Hematopoietic multipotent progenitor cell treated with erythropoietin and hydrocortisone succinate and interleukin-3 and kit ligand, for 17 days (in vitro differentiated cells): ENCODE measurements around the gene MPG.
"Not testable (repeated sequence)": the region's sequence is repeated elsewhere in the genome, so short reads cannot be mapped to it uniquely, and the experiment has no call there.

ENCODE experiments used
- DNase-seq: peaks from one replicate; pipeline ENCODE4 v3.0.0-alpha.2; 2015; ENCODE audit warnings: low spot score

Gene MPG, protein sequence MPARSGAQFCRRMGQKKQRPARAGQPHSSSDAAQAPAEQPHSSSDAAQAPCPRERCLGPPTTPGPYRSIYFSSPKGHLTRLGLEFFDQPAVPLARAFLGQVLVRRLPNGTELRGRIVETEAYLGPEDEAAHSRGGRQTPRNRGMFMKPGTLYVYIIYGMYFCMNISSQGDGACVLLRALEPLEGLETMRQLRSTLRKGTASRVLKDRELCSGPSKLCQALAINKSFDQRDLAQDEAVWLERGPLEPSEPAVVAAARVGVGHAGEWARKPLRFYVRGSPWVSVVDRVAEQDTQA

DNA sequence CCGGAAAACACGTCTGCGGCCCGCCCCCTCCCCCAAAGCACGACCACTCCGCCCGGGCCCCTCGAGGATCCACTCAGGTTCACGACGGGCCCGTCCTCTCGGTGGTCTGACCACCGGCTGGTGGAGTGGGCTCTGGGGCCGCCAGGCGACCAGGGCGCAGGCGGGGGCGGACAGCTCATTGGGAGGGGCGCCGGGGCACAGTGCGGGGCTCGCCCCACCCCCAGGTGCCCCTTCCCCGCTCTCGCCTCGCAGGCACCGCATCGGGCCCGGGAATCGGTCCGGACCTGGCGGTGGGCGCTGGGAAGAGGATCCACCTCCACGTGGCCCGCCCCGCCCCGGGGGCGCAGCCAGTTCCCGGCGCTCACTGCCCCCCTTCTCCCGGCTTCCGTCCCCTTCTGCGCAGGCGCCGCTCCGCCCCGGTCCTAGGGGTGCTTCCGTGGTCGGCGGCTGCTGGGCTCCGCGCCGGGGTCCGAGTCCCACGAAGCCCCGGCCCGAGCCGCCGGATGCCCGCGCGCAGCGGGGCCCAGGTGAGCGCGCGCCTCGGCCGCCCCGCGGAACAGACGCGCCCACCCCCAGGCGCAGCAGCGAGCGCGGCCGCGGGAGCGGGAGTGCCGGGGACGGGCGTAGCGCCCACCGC is at the start of gene MPG:
TSS of gene MPG (plus strand) at position 419 of the 637 bp plus-strand sequence. CDS start at position 504, 85 bp downstream.
- peak; percentile 54 for DNase-seq

DNA sequence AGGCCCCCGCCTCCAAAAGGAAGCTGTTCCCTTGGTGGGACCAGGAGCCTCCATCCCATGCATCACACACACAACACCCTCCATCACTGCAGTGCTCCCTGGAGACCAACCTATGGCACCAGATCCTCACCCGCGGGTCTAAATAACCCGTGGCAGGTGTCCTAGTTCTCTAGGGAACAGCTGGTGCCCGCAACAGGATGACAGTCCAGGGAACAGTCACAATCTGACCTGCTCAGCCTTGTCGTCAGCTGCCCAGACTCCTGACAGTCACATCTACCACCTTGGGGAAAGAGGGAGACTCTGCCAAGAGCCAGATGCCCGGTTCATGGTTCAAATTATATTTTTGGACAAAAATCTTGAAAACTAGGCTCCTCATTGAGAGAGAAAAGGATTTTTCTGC is 47.4 kb upstream of the MPG start:
- not testable (repeated sequence) for DNase-seq

DNA sequence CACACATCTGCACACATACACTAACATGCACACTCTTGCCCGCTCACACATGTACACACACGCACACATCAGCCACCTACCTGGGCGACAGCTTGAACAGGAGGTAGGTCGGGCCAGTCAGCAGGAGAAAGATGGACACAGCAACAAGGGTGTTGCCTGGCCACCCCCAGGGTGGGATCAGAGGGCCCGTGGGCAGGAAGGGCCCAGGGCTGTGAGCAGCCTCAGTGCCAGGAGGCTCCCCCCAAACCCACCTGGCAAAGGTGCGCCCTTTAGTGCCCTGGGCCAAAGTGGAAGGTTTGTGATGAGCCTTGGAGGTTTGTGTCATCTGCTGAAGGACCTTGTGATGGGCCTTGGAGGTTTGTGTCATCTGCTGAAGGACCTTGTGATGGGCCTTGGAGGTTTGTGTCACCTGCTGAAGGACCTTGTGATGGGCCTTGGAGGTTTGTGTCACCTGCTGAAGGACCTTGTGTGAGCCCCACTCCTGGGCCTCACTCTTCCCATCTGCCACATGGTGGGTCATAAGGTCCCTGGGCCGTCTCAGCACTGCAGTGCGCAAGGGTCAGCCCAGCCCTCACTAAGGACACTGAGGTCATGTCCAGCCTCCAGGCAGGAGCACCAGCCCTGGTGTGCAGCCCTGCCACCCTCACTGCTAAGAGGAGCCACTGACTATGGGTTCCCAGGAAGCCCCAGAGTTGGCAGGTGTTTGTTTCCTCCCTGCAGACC is 44.7 kb upstream of the MPG start:
- DNase-seq: not testable (repeated sequence)

DNA sequence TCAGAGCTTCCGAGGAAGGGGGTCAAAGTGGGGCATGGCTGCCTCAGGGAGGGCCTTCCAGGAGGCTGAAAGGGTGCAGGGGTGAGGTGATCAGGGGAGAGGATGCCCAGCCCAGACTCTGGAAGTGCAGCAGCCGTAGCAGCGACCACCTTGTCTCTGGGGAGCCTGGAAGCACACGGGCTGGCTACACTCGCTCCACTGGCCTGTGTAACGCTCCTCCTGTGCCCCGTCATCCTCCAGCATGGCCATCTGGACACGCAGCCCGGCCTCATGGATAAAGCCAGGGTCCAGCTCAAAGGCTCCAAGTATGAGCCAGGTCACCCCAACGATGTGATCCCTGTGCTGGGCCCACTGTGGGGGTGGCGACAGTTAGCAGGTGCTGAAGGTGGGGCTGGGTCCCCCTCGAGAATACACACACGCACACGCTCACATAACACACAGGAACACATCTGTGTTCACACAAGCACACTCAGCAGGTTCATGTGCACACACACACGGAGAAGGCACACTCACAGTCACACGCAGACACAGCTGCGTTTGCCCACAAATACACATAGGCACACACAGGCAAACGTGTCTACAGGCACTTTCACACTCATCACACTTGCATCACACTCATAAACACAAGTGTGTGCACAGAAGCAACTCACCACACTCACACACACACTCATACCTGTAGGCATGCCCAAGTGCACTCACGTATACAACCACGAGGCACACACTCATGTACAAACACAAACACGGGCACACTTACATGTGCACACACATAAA is 44.0 kb upstream of the MPG start:
- DNase-seq: no peak

- no peak for DNase-seq
Observed at GRCh38 chr16:34648-34987, 43.4 kb upstream of the MPG start.

- no peak for DNase-seq
Observed at GRCh38 chr16:35011-35677, 42.9 kb upstream of the MPG start.

- no peak for DNase-seq
Observed at GRCh38 chr16:35678-36305, 42.2 kb upstream of the MPG start.

DNA sequence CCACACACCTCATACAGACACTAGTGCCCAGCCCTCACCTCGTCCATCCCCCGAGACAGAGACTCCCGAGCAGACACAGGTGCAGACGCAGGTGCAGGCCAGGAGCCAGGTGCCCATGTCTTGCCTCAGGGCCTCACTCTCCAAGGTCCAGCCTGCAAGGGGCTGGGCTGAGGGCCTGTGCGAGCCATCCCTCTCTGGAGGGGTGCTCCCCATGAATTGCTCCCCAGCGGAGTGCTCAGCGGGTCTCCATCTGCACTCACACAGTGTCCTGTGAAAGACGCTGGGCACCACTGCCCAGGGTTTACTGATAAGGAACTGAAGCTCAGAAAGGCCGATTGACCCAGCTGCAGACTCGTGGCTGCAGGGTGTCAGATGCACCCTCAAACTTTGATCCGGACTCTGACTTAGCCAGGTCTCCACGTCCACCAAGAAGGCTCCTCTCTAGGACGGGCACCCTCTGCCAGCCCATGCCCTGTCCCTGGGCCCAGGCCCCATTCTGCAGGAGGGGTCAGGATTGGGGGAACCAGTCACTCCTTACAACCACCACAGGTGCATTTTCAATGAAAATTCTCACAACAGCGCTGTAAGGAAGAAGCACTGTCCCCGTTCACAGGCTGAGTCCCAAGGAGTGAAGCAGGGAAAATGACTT is 41.6 kb upstream of the MPG start:
- DNase-seq: no peak

DNA sequence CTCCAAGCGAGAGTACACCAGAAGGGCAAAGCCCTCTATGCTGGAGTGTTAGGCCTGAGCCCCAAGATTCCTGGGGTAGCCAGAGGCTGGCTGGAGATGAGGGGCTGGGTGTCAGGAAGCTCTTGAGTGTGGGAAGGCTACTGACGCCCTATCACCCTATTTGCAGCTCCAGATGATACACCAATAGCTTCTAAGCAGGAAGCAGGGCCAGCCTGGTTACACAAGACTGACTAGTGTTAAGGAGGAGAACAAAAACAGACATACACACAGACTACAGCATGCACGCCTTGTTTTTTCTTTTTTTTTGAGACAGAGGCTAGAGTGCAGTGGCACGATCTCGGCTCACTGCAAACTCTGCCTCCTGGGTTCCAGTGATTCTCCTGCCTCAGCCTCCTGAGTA is 40.5 kb upstream of the MPG start:
- DNase-seq: no peak

GRCh38 chr16:38206-38605 is 39.8 kb upstream of the MPG start:
- not testable (repeated sequence) for DNase-seq

GRCh38 chr16:38941-39892 is 38.8 kb upstream of the MPG start:
- no peak for DNase-seq

GRCh38 chr16:41439-42068 is 36.5 kb upstream of the MPG start:
- DNase-seq: no peak

DNA sequence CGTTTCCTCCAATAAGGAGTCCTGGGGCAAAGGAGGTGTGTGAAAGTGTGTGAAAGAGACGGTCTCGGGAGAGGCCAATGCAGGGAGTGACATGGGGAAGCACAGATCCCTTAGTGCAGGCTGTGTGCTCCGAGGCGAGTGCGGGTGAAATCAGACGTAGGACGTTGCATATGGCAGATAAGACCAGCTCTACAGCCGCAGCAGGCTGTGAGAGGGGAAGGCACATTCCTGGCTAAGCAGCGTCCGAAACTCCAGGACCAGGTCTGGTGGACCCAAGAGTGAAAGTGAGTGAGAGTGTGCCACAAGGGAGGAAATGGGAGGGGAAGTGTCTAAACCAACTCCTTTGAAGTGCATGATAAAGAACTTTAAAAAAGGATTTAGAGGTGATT is 36.0 kb upstream of the MPG start:
- DNase-seq: no peak

GRCh38 chr16:42691-43090 is 35.3 kb upstream of the MPG start:
- DNase-seq: no peak

DNA sequence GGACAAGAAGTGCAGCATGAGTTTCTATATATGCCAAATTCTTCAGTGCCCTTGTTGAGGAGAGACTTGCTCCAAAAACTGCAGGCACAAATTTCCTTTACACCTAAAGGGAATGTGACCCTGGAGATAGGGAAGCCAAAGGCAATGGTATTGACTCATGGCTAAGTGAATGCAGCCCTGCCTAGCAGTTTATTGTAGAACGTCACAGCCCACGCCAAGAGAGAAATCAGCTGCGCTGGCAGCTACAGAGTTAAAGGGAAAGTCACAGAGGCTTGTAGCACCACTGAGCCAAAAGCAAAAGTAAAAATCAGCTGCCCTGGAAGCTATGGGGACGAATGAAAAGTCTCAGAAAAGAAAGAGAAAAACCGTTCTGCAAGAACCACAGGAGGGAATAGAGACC is 34.7 kb upstream of the MPG start:
- no peak for DNase-seq

DNA sequence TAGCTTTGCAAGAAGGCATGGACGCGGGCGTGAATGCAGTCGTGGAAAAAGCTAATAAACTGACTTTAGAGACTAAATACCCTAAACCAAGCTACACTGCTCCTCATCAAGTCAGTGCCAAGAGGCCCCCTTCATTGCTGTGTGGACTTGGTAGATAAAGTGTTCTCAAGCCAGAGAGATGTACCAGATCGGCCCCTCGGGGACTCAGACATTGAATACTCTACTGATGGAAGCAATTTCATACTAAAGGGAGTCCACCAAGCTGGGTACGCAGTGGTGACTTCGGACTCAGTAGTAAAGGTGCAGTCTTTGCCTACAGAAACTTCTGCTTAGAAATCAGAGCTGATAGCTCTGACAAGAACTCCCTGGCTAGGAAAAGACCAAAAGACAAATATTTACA is 33.4 kb upstream of the MPG start:
- DNase-seq: no peak

GRCh38 chr16:45454-45853 is 32.6 kb upstream of the MPG start:
- DNase-seq: no peak

DNA sequence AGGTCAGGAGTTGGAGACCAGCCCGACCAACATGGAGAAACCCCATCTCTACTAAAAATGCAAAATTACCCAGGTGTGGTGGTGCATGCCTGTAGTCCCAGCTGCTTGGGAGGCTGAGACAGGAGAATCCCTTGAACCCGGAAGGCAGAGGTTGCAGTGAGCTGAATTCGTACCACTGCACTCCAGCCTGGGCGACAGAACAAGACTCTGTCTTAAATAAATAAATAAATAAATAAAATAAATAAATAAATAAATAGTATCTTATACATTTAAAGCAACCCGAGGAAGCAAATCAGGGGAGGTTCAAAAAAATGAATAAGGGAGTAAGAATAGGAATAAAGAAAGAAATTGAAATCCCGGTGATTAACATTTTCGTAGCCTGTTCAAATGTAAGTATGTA is 31.5 kb upstream of the MPG start:
- not testable (repeated sequence) for DNase-seq

GRCh38 chr16:47234-47633 is 30.8 kb upstream of the MPG start:
- no peak for DNase-seq
